Calu3 (cell line): ENCODE results near the gene ZFP91. TPM values are rescaled to one million over a fixed set of nuclear protein-coding genes. Genes with fewer than 3 reads are reported as not detected.
A peak's percentile ranks its signal among the peaks of the same experiment; 100 is the strongest.

Source experiments
- BruUV-seq: library from RNA; stranded (reverse); fragments of 400-500 nt; replicated peaks from 2 replicates; lab custom pipeline; 2021; lab: Mats Ljungman, UMichigan
- CTCF ChIA-PET: fragments of 300-600 bp; sonication (Branson Sonifier 250); formaldehyde crosslinking; loops from one replicate; lab custom pipeline; 2022; ENCODE audit warnings: antibody characterized with exemption; lab: Charles Lee
- DNase-seq: peaks from one replicate; pipeline ENCODE4 v3.0.0; 2022
- H3K27ac Mint-ChIP-seq: one replicate; pipeline ENCODE4 v1.8.0; 2022; ENCODE audit warnings: mixed read lengths; ENCODE audit not compliant: unreplicated experiment
- H3K27me3 Mint-ChIP-seq: one replicate; pipeline ENCODE4 v1.8.0; 2022; ENCODE audit warnings: mixed read lengths; ENCODE audit not compliant: unreplicated experiment
- H3K36me3 Mint-ChIP-seq: one replicate; pipeline ENCODE4 v1.8.0; 2022; ENCODE audit warnings: mild to moderate bottlenecking, moderate library complexity, mixed read lengths; ENCODE audit not compliant: insufficient read depth, unreplicated experiment
- H3K4me1 Mint-ChIP-seq: one replicate; pipeline ENCODE4 v1.8.0; 2022; ENCODE audit warnings: mild to moderate bottlenecking, low read depth, mixed read lengths; ENCODE audit not compliant: unreplicated experiment
- H3K4me3 Mint-ChIP-seq: one replicate; pipeline ENCODE4 v1.8.0; 2022; ENCODE audit warnings: mild to moderate bottlenecking, low read depth, moderate library complexity, mixed read lengths; ENCODE audit not compliant: unreplicated experiment
- H3K9me3 Mint-ChIP-seq: one replicate; pipeline ENCODE4 v1.8.0; 2022; ENCODE audit warnings: low read depth, mixed read lengths; ENCODE audit not compliant: unreplicated experiment
- CTCF ChIP-seq: fragments of 200-600 bp; IDR thresholded peaks from one replicate; pipeline ENCODE4 v1.8.0; 2022; ENCODE audit warnings: antibody characterized with exemption; ENCODE audit not compliant: unreplicated experiment
- intact Hi-C: fragments of 100-400 bp; cut with micrococcal nuclease; formaldehyde crosslinking; loops from one replicate; pipeline ENCODE4 v1.10.0; 2022; ENCODE audit not compliant: unreplicated experiment
- total RNA-seq: library from RNA; stranded (reverse); gene quantifications from 2 replicates; pipeline ENCODE4 v1.2.3, GENCODE V29; 2022

Gene ZFP91
- total RNA-seq, 1 experiment from 2014 or later: 61.5 TPM

GRCh38 chr11:58659910-58660570 is 81.2 kb downstream of the ZFP91 start:
- intact Hi-C loops: no loop called here
- DNase-seq: peak; percentile 24
- H3K4me3 Mint-ChIP-seq: peak overlapping the region; percentile 53
- peaks cover 7% of the 10 kb centered on the region for H3K36me3 Mint-ChIP-seq
- no peaks in the 10 kb centered on the region for H3K27me3 Mint-ChIP-seq
- BruUV-seq: no TSS peak
- CTCF ChIA-PET: interaction anchor here (0.6 to 1.7 kb wide), 8 partner anchors 12 to 398 kb away, joined by 3 to 5 read pairs (median 4); no protein-coding TSS in a partner anchor
- H3K27ac Mint-ChIP-seq: peak overlapping the region; percentile 79
- peaks cover 38% of the 10 kb centered on the region for H3K4me1 Mint-ChIP-seq
- no peak for TF ChIP-seq CTCF
- no peaks in the 10 kb centered on the region for H3K9me3 Mint-ChIP-seq

Other genes with a start within 250 kb of the ZFP91 start
- gene OR5B17, start 220.0 kb upstream of the ZFP91 start, total RNA-seq: not detected in 2 replicates
- gene OR5B3, start 172.2 kb upstream of the ZFP91 start, total RNA-seq: not detected in 2 replicates
- gene OR5B2, start 150.9 kb upstream of the ZFP91 start, total RNA-seq: not detected in 2 replicates
- not detected in 2 replicates for gene OR5B12, start 136.8 kb upstream of the ZFP91 start, total RNA-seq
- gene OR5B21, start 71.0 kb upstream of the ZFP91 start, total RNA-seq: not detected in 2 replicates
- gene LPXN, start 3.2 kb upstream of the ZFP91 start, total RNA-seq: 4.0 and 6.0 TPM in 2 replicates
- gene CNTF, start 43.6 kb downstream of the ZFP91 start, total RNA-seq: 4.3 and 5.2 TPM in 2 replicates
- not detected in 2 replicates for gene GLYAT, start 152.9 kb downstream of the ZFP91 start, total RNA-seq